ENCODE results near the gene UQCR11.

The UQCR11 gene

DNA sequence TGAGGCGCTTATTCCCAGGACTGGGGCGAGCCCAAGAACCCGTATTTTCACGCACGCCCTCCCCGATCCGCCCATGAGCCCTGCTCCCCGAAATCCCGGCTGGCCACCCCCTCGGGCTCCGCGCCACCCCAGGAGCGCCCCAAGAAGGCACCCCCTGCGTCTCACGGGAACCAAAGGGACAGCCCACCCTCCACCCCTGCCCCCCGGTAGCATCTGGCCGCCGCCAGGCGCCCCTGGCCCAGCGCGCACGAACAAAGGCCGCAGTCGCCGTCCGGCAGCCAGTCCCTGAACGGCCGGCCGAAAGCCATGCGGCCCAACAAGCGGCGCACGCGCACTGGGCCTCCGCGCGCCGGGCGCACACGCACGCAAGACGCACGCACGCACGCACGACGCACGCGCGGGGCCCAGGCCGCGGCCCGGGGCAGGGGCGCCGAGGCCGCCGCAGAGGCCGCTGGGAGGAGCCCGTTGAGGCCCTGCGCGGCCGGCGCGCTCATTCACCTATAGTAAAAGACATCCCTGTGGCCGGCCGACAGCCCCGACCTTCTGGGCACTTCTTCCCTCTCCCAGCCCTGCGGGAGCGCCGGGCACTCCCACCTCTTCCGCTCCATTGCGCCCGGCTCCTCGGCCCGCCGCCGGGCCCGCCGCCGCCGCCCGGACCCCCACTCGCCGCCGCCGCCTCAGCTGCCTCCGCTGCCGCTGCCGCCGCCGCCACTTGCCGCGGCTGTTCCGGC lies 13.1 kb downstream of the UQCR11 start:
- peak; percentile 70 for FAIRE-seq
- peak; percentile 93 for DNase-seq (ENCODE audit: low spot score)

- no peak for FAIRE-seq
These were observed 13.7 kb downstream of the UQCR11 start for GRCh38 chr19:1591421-1592023.

GRCh38 chr19:1590641-1591397 lies 14.4 kb downstream of the UQCR11 start:
- no peak for DNase-seq (ENCODE audit: low spot score)
- no peak for FAIRE-seq

More at GRCh38 chr19:1591421-1592023, 13.7 kb downstream of the UQCR11 start:
- no peak for DNase-seq (ENCODE audit: low spot score)

DNA sequence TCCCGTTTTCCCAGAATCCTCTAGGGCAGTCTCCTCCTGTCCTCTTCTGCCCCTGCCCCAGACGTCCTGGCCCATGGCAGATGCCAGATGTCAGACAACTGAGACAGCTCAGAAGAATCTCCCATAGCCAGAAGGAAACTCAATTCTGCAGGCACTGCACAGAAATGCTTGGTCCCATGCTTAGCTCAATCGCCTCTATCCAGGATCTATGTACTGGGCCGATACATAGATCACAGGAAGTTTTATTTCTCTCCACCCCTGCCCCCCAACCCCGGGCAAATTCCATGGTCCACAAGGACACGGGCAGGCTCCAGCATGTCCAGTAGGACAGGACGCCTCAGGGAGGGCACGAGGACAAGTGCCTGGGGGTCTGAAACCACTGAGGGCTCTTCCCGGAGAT lies 17.4 kb downstream of the UQCR11 start:
- DNase-seq (ENCODE audit: low spot score) (no peak), FAIRE-seq (no peak)

DNA sequence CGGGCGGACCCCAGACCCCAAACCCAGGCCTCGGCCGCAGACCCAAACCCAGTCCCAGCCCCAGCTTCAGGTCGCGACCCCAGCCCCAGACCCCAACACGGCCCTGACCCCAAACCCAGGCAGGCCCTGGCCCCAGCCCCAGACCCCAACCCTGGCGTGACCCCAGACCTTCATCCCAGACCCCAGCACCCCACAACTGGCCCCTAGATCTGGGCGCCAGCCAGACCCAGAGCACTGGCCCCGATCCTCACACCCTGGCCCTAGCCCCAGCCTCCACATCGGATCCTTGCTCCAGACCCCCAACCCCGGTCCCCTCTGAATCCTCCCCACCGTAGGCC lies 20.1 kb downstream of the UQCR11 start:
- DNase-seq (ENCODE audit: low spot score) (no peak), FAIRE-seq (no peak)

- DNase-seq (ENCODE audit: low spot score) (no peak), FAIRE-seq (no peak)
These were observed 20.6 kb downstream of the UQCR11 start for GRCh38 chr19:1584500-1585242.

DNA sequence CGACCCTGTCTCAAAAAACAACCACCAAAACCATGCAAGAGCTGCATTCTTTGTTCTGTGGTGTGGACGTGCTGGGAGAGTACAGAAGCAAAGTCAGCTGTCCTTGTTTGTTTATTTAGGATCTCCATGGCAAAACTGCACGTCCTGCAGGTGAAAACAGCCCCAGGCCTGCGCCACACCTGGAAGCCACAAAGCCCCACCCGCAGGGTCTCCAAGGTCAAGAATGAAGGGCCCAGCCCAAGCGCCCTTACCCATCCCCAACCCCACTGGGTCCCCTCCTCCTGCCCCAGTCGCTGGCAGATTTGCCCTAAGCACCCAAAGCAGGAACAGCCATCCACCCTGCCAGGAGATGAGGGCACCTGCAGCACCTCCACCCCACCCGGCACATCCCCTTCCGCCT lies 23.1 kb downstream of the UQCR11 start:
- FAIRE-seq (no peak), DNase-seq (ENCODE audit: low spot score) (no peak)

DNA sequence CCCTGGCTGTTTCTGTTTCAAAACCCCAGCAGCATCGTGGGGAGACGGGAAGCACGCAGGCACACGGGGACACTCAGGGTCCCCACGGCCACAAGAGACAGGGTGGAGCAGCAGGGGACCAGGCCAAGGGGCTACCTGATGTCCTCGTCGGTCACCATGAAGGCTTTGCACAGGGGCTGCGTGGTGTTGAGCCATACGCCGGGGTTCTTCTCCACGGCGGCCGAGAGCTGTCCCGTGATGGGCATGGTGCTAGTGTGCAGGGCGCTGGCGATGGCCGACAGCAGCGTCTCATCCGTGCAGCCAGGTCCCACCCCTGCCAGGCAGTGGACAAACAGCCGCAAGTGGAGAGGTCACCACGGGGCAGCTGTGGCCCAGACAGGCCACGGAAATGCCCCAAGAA lies 24.3 kb downstream of the UQCR11 start:
- no peak for DNase-seq (ENCODE audit: low spot score)

GRCh38 chr19:1580382-1580781 lies 24.9 kb downstream of the UQCR11 start:
- DNase-seq (ENCODE audit: low spot score) (no peak), FAIRE-seq (no peak)

More for the DNA sequence above, 24.3 kb downstream of the UQCR11 start:
- no peak for FAIRE-seq

DNA sequence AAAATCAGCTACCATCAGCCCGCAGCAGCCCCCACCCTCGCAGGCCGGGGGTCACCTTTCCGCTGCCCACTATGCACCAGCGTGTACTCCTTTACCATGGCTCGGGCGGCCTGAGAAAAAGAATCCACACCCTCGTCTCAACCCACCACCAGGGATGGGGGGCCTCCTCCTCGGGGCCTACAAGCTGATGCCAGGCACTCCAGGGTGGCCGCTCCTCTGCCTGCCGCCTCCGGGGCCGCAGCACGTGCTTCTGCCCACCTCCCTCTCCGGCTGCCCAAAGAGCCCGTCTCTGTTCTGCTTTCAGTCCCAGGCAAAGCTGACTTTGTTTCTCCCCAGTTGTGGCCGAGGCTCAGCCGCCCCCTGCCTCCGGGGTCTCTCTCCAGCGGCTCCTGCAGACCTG lies 26.0 kb downstream of the UQCR11 start:
- DNase-seq (ENCODE audit: low spot score) (no peak), FAIRE-seq (no peak)

DNA sequence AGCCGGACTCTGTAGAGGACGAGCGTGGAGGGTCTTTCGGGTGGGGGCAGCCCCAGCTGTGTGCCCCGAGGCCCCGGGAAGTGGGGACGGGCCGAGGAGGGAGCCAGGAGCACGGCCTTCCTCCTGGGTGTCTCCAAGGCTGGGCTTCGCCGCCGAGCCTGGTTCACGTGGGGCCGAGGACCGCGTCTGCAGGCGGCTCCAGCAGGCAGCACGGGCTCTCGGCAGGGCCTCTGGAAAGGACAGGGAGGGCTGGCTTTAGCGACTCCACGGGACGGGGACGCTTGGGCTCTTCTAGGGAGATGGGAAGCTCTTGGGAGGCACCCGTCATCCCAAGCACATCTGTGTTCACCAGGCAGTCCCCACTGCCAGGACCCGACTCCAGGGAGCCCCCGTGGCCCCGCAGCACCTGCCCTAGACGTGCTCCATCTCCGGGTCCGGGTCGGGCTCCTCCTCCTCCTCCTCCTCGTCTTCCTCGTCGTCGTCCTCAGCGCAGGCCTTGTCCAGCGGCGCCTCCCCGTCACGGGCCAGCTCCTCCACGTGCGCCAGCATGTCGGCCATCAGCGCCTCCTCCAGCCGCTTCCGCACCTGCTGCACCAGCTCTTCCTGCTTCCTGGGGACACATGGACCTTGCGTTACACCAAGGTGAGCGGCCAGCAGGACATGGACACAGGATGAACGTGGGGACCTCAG lies 27.2 kb downstream of the UQCR11 start:
- no peak for FAIRE-seq
- DNase-seq (ENCODE audit: low spot score): no peak

DNA sequence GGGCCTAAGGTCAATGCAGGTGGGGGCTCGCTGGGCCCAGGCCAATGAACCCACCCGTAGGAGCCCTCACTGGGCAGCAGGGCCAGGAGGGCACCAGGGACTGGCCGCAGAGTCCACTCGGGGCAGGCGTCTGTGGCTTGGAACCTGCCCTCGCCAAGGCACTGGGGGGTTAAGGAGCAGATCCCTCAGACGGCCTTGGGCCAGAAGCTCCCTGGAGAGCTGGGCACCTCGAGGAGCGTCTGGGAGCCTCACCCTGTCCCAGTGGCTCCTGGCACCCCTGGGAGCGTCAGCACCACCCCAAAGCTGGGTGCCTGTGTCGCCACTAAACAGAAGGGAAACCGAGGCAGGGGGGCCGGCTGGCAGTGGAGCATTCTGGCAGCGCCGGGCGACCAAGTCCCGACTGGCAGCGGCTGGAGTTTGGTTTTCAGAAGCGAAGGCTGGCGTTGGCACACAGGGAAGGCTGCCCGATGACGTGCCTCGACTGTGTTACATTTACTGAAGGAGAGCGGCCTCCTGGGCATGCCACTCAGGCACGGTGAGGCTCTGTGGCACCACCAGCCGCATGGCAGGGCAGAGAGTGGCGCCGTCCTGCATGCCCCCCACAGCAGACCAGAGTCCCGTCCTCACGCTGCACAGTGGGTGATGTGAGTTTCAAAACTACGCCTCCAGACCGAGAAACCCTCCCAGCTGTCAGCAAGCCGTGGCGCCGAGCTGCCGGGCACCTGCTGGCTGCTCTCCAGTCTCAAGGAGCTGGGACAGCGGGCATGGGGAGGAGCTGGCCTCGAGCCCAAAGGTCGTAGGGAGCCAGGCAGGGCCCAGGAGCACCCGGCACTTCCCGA lies 28.0 kb downstream of the UQCR11 start:
- FAIRE-seq: no peak
- DNase-seq (ENCODE audit: low spot score): no peak

GRCh38 chr19:1576242-1577089 lies 28.8 kb downstream of the UQCR11 start:
- DNase-seq (ENCODE audit: low spot score) (no peak), FAIRE-seq (no peak)

GRCh38 chr19:1575323-1576241 lies 29.7 kb downstream of the UQCR11 start:
- FAIRE-seq: no peak
- no peak for DNase-seq (ENCODE audit: low spot score)

- DNase-seq (ENCODE audit: low spot score) (no peak), FAIRE-seq (no peak)
These were observed 30.7 kb downstream of the UQCR11 start for GRCh38 chr19:1574354-1575136.

- DNase-seq (ENCODE audit: low spot score): no peak
- no peak for FAIRE-seq
These were observed 32.5 kb downstream of the UQCR11 start for GRCh38 chr19:1572795-1573194.

GRCh38 chr19:1571358-1571757 lies 33.9 kb downstream of the UQCR11 start:
- no peak for FAIRE-seq
- no peak for DNase-seq (ENCODE audit: low spot score)

GRCh38 chr19:1570836-1571235 lies 34.4 kb downstream of the UQCR11 start:
- no peak for FAIRE-seq
- no peak for DNase-seq (ENCODE audit: low spot score)

Measured in urothelium cell line (cell line).